Tibial nerve (tissue), 4 donors: ENCODE measurements around the gene CCDC40. TPM values are rescaled to one million over a fixed set of nuclear protein-coding genes. Genes with fewer than 3 reads are reported as not detected.

Experiments
- DNase-seq, 2 donors: peaks; one replicate each; pipeline ENCODE4 v3.0.0-alpha.2; 2019; ENCODE audit warnings: low spot score in 2 of 2
- H3K27ac ChIP-seq, 4 donors: fragments of 200-600 bp; sonication (generic) in 3 of 4; one replicate each; pipeline ENCODE4 v1.5.1; 2017 to 2019; ENCODE audit warnings: mild to moderate bottlenecking in 1 of 4
- H3K27me3 ChIP-seq, 2 donors: fragments of 200-600 bp; sonication (generic) in 1 of 2; one replicate each; pipeline versions ENCODE4 v1.5.1 to v1.6.0; 2017 to 2019
- H3K36me3 ChIP-seq, 3 donors: fragments of 200-600 bp; sonication (generic); one replicate each; pipeline ENCODE4 v1.5.1; 2018 to 2019
- H3K4me1 ChIP-seq, 4 donors: fragments of 200-600 bp; sonication (generic) in 3 of 4; one replicate each; pipeline ENCODE4 v1.5.1; 2017 to 2019
- H3K4me3 ChIP-seq, 4 donors: fragments of 200-600 bp; sonication (generic) in 3 of 4; one replicate each; pipeline ENCODE4 v1.5.1; 2017 to 2019; ENCODE audit warnings: mild to moderate bottlenecking in 1 of 4, moderate library complexity in 1 of 4
- H3K9me3 ChIP-seq, 4 donors: fragments of 200-600 bp; sonication (generic) in 3 of 4; one replicate each; pipeline ENCODE4 v1.5.1; 2017 to 2019
- EP300 ChIP-seq, 2 donors: sonication (generic); formaldehyde crosslinking; IDR thresholded peaks; one replicate each; pipeline ENCODE4 v1.6.1; 2017; ENCODE audit warnings: antibody characterized with exemption in 2 of 2, mild to moderate bottlenecking in 1 of 2
- POLR2A ChIP-seq, 2 donors: fragments of 450-650 bp; IDR thresholded peaks; one replicate each; pipeline ENCODE4 v1.6.1; 2017; ENCODE audit warnings: antibody characterized with exemption in 2 of 2, mild to moderate bottlenecking in 2 of 2, moderate library complexity in 2 of 2
- WGBS, 2 donors: methylation state at CpG; one replicate each; pipeline ENCODE4 v1.1.5; 2018; 5-methylcytosine and 5-hydroxymethylcytosine counted together
- total RNA-seq, 4 donors: library from RNA; depleted of rRNA; stranded (reverse); fragments of >200 nt; gene quantifications; one replicate each; pipeline ENCODE4 v1.1.0, GENCODE V29; 2016
- TF ChIP-seq, protein P1 (sequence below), 5 experiments: fragments of 200-600 bp in 3 of 5; fragments of 450-650 bp in 2 of 5; sonication (generic) in 3 of 5; IDR thresholded peaks; one replicate each; pipeline ENCODE4 v1.5.1; 2016 to 2019; ENCODE audit warnings: antibody characterized with exemption in 5 of 5, mild to moderate bottlenecking in 3 of 5, moderate library complexity in 2 of 5

CCDC40 gene
- total RNA-seq, 4 donors from 2014 or later: 7.1 to 13.8 (median 12.0) TPM

DNA sequence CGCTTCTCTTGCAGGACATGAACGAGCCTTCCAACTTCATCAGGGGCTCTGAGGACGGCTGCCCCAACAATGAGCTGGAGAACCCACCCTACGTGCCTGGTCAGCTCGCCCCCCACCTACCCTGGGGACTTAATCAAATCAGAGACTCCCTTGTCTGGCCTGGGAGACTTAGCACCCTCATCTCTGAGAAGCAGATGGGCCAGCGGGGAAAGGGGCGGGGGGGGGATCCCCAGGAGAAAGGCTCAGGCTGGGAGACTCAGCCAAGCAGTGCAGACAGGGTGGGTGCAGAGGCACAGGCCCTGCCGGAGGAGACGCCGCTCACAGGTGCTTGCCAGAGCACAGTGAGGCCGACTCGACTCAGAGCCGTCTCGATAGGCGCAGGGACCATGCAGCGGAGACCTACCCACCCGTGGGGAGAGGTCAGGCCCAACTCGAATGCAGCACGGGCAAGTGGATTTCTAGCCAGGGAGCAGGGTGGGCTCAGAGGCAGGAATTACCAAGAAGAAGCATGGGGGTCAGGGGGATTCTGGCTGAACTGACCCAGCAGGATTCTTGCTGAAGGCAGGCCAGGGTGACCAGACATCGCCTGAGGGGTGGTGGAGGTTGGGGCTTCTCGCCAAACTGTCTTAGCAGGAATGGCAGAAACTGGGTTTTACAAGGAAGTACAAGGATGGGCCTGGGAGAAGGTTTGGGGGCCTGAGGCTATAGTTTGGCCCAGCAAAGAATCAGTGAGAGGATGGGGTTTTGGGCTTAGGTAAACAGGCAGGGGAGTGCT, 74.7 kb downstream of the CCDC40 start:
- TF ChIP-seq POLR2A (IDR thresholded peaks at IDR 0.05) (no peak), EP300 (IDR thresholded peaks at IDR 0.05) (no peak)
- TF ChIP-seq, protein P1, sequence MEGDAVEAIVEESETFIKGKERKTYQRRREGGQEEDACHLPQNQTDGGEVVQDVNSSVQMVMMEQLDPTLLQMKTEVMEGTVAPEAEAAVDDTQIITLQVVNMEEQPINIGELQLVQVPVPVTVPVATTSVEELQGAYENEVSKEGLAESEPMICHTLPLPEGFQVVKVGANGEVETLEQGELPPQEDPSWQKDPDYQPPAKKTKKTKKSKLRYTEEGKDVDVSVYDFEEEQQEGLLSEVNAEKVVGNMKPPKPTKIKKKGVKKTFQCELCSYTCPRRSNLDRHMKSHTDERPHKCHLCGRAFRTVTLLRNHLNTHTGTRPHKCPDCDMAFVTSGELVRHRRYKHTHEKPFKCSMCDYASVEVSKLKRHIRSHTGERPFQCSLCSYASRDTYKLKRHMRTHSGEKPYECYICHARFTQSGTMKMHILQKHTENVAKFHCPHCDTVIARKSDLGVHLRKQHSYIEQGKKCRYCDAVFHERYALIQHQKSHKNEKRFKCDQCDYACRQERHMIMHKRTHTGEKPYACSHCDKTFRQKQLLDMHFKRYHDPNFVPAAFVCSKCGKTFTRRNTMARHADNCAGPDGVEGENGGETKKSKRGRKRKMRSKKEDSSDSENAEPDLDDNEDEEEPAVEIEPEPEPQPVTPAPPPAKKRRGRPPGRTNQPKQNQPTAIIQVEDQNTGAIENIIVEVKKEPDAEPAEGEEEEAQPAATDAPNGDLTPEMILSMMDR (IDR thresholded peaks at IDR 0.05): no peak
- Histone ChIP-seq H3K36me3 (peaks cover 0 to 89% (median 0%) of the 10 kb centered on the region in 3 donors), H3K27ac (no peak overlapping the region), H3K27me3 (no peaks in the 10 kb centered on the region), H3K9me3 (peaks cover 0 to 6% (median 0%) of the 10 kb centered on the region in 4 donors), H3K4me1 (no peaks in the 10 kb centered on the region), H3K4me3 (no peak overlapping the region)
- 85 to 94% methylated on average over 20 to 21 of the region's 21 CpGs for WGBS, 2 donors
- no peak for DNase-seq

DNA sequence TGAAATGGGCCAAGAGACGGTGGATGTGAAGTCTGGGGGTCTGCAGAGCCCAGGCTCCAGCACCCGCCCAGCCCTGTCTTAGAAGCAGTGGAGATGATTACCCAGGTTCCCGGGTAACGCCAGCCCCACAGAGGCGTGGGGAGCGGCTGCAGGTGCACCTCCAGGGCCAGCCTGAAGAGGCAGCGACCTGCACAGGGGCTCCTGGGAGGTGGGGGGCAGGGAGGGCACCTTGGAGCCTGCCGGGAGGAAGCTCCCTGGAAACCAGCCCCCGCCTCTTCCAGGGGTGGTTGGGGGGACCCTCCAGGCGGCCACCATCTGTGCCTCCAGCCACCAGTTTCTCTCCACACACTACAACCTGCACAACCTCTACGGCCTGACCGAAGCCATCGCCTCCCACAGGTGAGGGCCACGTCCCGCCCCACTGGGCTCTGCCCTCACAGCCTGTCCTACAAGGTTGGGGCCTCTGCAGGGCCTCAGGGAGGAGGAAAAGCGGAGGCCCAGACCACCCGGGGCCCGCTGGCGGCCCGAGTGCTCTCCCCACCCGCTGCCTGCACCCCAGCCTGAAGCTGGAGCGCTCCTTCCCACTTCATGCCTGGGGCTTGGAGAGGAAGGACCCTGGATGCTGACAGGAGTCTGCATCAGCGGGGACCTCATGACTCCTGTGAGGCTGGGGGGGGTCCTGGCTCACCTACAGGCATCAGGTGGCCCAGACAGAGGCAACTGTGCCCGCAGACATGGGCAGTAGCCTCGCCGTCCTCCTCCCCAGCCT, 75.4 kb downstream of the CCDC40 start:
- no peak overlapping the region for H3K27ac ChIP-seq
- no peaks in the 10 kb centered on the region for H3K27me3 ChIP-seq
- H3K4me3 ChIP-seq: no peak overlapping the region
- no peaks in the 10 kb centered on the region for H3K4me1 ChIP-seq
- WGBS, 2 donors: 86 to 90% methylated on average over 26 of the region's 26 CpGs
- TF ChIP-seq, protein P1 (IDR thresholded peaks at IDR 0.05): no peak
- H3K36me3 ChIP-seq: peaks cover 0 to 93% (median 0%) of the 10 kb centered on the region in 3 donors
- H3K9me3 ChIP-seq: peaks cover 0 to 6% (median 0%) of the 10 kb centered on the region in 4 donors
- DNase-seq: no peak

DNA sequence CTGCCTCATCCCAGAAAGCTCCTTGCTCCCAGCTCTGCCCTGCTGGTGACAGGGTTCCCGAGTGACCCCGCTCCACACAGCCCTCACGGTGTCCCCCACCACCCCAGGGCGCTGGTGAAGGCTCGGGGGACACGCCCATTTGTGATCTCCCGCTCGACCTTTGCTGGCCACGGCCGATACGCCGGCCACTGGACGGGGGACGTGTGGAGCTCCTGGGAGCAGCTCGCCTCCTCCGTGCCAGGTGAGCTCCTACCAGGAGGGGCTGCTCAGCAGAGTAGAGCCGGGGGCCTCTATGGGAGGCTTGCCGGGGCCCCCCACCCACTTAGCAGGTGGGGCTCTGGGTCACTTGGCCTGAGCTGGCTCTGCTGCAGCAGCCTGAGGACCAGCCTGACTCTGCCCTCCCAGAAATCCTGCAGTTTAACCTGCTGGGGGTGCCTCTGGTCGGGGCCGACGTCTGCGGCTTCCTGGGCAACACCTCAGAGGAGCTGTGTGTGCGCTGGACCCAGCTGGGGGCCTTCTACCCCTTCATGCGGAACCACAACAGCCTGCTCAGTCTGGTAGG, 76.1 kb downstream of the CCDC40 start:
- no peak for DNase-seq
- peaks cover 0 to 94% (median 0%) of the 10 kb centered on the region in 3 donors for H3K36me3 ChIP-seq
- 84 to 88% methylated on average over 4 to 21 of the region's 24 CpGs for WGBS, 2 donors

DNA sequence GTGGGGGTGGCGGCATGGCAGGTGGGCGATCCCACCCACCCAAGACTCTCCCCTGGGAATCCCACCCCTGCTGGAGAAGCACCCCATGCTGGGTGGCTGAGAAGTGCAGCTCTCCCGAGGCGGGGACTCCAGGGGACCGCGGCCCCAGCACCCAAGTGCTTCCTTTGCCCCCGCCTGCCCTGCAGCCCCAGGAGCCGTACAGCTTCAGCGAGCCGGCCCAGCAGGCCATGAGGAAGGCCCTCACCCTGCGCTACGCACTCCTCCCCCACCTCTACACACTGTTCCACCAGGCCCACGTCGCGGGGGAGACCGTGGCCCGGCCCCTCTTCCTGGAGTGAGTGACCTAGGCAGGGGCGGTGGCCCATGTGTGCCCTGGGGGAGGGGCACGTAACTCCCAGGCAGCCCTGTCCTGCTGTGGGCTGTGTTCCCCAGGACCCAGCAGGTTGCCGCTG, 76.6 kb downstream of the CCDC40 start:
- 82 to 92% methylated on average over 6 to 16 of the region's 20 CpGs for WGBS, 2 donors
- peaks cover 0 to 6% (median 0%) of the 10 kb centered on the region in 4 donors for H3K9me3 ChIP-seq
- peaks cover 0 to 94% (median 0%) of the 10 kb centered on the region in 3 donors for H3K36me3 ChIP-seq
- no peaks in the 10 kb centered on the region for H3K27me3 ChIP-seq
- H3K4me3 ChIP-seq: no peak overlapping the region
- H3K4me1 ChIP-seq: no peaks in the 10 kb centered on the region
- H3K27ac ChIP-seq: no peak overlapping the region
- TF ChIP-seq EP300 (IDR thresholded peaks at IDR 0.05) (no peak), POLR2A (IDR thresholded peaks at IDR 0.05) (no peak)
- TF ChIP-seq, protein P1 (IDR thresholded peaks at IDR 0.05): no peak
- DNase-seq: no peak

More for the DNA sequence above, 76.1 kb downstream of the CCDC40 start:
- peaks cover 0 to 6% (median 0%) of the 10 kb centered on the region in 4 donors for H3K9me3 ChIP-seq
- no peaks in the 10 kb centered on the region for H3K4me1 ChIP-seq
- H3K27me3 ChIP-seq: no peaks in the 10 kb centered on the region
- H3K27ac ChIP-seq: no peak overlapping the region
- no peak for TF ChIP-seq EP300 (IDR thresholded peaks at IDR 0.05)
- TF ChIP-seq, protein P1 (IDR thresholded peaks at IDR 0.05): no peak
- no peak overlapping the region for H3K4me3 ChIP-seq
